Posterior cingulate gyrus (tissue), 11 donors: ENCODE measurements around the gene PLXNB2.

Experiments used
- DNase-seq, 10 donors: peaks; one replicate each; pipeline versions ENCODE4 v3.0.0 to v3.0.0-alpha.2; 2020 to 2021; ENCODE audit warnings: mixed read lengths in 3 of 10
- intact Hi-C: fragments of 100-400 bp; cut with DNase I; formaldehyde crosslinking; loops from one replicate; pipeline ENCODE4 v1.15.1; 2023

Gene PLXNB2

DNA sequence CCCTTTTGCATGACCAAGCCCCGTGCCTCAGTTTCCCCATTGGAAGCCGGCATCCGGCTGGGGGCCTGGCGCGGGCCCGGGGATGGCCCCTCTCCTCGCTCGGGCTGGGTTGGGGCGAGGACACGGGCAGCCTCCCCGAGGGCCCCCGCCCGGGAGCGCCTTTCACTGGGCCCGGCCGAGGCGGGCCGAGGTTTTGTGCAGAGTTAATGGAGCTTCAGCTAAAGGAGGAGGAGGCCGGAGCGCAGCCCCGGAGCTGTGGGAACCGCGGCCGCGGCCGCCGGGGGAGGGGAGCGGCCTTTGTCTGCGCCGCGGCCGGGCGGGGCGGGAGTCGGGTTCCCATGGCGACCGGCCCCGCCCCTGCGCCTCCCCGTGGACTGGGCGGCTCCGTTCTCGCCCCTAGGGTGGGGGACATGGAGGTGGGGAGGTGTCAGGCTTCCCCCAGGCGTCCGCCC is 35.9 kb downstream of the PLXNB2 start:
- peak in 6 of 10 donors; percentile 53 to 94 (median 63) for DNase-seq
- intact Hi-C loops, result no loop called here

GRCh38 chr22:50270666-50271394 is 36.6 kb downstream of the PLXNB2 start:
- no peak for DNase-seq
- intact Hi-C loops, result no loop called here

DNA sequence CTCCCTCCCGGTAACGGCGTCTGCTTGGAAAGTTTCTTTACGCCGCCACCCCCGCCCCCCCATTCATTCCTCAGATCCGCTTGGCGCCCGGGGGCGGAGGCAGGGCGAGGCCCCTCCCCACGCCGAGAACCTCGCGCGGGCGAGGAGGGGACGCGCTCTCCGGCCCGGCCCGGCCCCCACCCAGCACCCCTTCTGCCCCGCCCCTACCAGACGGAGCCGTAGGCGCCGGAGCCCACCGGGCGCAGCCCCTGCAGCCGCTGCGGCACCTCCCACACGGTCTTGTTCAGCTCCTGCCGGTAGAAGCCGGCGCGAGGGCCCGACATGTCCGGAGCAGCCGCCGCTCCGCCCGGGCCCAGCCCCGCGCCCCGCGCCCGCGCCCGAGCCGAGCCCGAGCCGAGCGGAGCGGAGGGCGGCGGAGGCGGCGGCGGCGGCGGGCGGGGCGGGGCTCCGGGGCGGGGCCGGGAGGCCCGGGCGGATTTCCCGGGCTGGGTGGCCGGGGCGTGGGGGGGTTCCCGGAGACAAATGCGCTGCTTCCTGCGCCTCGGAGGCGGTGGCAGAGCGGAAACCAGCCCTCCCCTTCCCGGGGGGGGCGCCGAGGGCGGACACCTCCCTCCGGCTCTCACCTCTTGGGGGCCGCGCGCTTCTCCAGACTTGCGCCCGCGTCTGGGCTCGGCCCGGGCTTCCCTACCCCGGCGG is 37.3 kb downstream of the PLXNB2 start, which contains the start of gene MAPK11:
Gene MAPK11, minus strand, starts transcription at position 411 of the 696 bp plus-strand sequence. Its CDS starts 88 bp downstream, at position 323.
- DNase-seq, result peak in 7 of 10 donors; percentile 45 to 93 (median 62)
- intact Hi-C loops, result no loop called here

DNA sequence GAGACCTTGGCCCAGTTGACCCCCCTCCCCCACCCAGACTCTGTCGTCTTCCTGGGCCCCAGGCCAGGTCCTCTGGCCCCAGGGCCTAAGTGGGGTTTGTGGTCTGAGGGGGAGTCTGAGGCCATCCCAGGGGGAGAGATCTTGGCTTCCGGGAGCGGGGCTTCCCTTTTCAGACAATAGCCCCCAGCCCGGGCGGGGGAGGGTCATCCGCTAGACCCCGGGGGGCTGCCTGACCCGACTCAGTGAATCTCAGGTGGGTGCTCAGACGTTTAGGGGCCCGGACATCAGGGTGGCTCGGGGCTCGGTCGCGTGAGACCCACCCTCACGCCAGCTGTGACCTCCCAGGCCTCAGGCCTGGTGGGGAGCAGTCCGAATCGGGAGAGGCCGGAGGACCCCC is 37.9 kb downstream of the PLXNB2 start:
- DNase-seq, result no peak
- intact Hi-C loops, result no loop called here

DNA sequence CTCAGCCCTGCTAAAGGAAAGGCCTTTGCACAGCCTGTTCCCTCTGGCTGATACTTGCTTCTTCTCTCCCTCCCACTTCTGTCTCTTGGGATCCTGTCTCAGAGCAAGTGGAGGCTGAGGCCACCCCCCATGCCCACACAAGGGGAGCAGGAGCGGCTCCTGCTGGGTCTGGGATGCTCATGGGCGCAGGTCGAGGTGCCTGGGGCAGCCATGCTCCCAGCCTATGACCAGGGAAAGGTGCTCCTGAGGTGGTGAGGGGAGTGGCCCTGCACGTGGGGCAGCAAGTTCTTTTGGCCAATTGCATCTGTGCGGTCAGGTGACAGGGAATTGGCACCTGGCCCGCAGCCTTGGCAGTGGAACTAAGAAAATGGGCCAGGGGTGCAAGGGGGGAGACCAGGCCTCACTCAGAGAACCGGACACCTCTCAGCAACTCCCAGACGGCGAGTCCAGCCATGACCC is 38.8 kb downstream of the PLXNB2 start:
- intact Hi-C loops, result no loop called here
- DNase-seq, result peak in 1 of 10 donors; percentile 82

GRCh38 chr22:50267591-50268390 is 39.7 kb downstream of the PLXNB2 start:
- peak in 6 of 10 donors; percentile 58 to 93 (median 72) for DNase-seq
- intact Hi-C loops, result no loop called here

- no peak for DNase-seq
- intact Hi-C loops, result no loop called here
Measured at GRCh38 chr22:50266994-50267393, 40.5 kb downstream of the PLXNB2 start.

DNA sequence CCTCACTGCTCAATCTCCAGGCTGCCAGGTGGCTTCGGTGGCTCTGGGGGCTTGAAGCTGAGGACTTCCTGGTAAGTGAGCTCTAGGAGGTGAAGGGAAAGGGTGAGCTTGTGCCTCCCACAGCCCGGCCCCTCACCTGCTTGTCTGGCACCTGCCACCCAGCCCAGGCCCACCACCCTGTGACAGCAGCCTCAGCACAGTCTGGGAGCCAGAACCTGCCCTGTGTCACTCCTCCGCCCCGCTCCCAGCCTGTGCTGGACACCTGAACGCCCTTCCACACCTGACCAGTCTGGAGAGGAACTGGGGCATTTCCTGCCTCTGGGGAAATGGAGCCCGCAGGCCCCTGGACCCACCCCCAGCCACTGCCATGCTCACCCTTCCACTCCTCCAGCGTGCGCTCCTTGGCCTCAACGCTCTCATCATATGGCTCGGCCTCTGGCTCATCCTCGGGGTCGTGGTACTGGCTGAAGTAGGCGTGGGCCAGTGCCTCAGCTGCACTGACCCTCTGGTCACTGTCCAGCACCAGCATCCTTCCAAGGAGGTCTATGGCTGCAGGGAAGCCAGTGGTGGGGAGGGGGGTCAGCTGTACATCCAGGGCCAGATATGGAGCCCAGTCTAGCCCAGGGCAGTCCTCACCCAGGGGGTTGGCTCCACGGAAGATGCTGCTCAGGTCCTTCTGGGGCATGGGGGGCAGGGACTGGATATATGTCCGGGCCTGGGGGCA is 42.3 kb downstream of the PLXNB2 start:
- DNase-seq, result no peak
- intact Hi-C loops, result no loop called here

- intact Hi-C loops, result no loop called here
- peak in 6 of 10 donors; percentile 65 to 95 (median 82) for DNase-seq
Measured at GRCh38 chr22:50264104-50264745, 43.2 kb downstream of the PLXNB2 start.

DNA sequence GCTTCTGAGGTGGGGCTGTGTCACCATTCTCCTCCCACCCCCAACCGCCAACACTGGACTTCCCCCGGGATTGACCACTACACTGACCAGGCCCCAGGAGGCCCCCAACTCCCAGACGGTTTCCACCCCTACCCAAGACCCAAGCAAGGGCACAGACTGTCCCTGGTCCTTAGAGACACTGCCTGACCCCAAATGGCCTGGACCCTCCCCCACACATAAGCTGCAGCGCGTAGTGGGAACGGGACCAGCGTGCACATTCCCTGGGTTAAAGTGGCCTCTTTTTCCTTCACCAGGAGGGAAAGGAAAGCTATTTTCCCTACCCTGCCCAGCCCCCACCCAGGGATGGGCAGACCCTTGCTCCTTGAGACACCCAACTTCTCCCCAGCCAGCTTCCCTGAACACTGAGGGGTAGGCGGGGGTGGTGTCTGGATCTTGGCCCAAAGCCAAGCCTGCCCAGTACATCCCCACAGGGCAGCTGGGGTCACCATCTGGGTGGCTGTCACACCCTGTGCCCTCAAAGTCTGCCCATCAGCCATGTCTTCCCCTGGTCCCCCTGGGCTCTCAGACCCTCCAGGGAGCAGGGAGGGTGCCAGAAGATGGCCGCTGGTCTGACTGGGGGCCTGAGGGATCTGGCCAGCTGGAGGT is 44.4 kb downstream of the PLXNB2 start:
- intact Hi-C loops, result no loop called here
- no peak for DNase-seq

DNA sequence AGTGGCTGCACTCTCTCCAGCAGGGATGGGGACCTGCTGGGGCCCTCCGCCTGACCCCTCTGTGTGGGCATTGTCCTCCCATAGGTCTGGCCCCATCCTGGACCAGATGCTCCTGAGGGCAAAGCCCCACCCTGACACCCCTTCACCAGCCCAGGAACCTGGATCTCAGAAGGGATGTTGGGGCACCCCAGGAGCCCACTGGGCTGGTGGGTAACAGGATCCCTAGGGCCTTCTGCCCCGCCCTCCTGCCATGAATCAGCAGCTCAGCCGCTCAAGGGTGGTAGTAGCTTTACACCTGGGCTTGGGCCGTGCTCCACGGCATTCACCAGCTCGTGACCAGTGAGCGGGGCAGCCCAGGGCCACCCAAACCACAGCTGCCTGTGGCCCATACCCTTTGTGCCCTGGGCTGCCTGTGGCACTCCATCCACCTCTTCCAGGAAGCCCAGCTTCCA is 45.0 kb downstream of the PLXNB2 start:
- intact Hi-C loops, result no loop called here

GRCh38 chr22:50261615-50262459 is 45.6 kb downstream of the PLXNB2 start, which contains the start of gene MAPK12:
Gene MAPK12, minus strand, starts transcription at chr22:50261683. Its CDS starts 174 bp downstream, at chr22:50261509.
- no peak for DNase-seq

More for the DNA sequence above, 45.0 kb downstream of the PLXNB2 start:
- DNase-seq, result no peak

GRCh38 chr22:50260801-50261614 is 46.4 kb downstream of the PLXNB2 start:
- intact Hi-C loops, result no loop called here
- DNase-seq, result peak in 9 of 10 donors; percentile 48 to 96 (median 75)

More at GRCh38 chr22:50261615-50262459, 45.6 kb downstream of the PLXNB2 start, which contains the start of gene MAPK12:
- intact Hi-C loops, result no loop called here

DNA sequence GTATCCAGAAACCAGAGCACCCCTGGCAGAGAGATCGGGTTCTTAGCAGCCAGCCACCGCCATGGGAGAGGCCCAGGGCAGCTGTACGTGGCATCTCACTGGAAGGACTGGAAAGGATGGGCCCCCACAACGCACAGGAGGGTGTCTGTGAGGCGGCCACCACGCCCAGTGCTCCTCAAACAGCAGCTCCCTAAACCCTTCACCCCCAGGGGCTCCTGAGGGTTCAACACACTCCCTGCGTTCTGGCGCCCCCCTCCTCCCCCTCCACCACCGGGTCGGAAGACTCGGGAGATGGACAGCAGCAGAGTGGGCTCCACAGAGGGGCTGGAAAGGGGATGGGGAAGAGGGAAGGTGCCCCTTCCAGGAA is 47.0 kb downstream of the PLXNB2 start:
- intact Hi-C loops, result no loop called here
- no peak for DNase-seq

DNA sequence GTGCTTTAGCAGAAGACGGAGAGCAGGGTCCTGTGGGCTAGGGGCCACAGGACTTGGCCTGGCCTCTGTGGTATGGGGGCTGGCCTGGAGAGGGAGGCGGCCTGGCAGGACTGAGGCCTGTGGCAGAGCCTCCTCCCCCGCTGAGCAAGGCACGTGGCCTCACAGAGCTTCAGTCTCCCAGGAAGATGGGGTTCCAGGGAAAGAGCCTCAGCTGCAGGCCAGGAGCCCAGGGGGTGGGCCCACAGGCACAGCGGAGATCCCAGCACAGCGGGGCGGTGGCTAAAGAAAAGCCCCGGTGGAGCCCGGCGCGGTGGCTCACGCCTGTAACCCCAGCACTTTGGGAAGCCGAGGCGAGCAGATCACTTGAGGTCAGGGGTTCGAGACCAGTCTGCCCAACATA is 48.1 kb downstream of the PLXNB2 start:
- intact Hi-C loops, result no loop called here
- no peak for DNase-seq

DNA sequence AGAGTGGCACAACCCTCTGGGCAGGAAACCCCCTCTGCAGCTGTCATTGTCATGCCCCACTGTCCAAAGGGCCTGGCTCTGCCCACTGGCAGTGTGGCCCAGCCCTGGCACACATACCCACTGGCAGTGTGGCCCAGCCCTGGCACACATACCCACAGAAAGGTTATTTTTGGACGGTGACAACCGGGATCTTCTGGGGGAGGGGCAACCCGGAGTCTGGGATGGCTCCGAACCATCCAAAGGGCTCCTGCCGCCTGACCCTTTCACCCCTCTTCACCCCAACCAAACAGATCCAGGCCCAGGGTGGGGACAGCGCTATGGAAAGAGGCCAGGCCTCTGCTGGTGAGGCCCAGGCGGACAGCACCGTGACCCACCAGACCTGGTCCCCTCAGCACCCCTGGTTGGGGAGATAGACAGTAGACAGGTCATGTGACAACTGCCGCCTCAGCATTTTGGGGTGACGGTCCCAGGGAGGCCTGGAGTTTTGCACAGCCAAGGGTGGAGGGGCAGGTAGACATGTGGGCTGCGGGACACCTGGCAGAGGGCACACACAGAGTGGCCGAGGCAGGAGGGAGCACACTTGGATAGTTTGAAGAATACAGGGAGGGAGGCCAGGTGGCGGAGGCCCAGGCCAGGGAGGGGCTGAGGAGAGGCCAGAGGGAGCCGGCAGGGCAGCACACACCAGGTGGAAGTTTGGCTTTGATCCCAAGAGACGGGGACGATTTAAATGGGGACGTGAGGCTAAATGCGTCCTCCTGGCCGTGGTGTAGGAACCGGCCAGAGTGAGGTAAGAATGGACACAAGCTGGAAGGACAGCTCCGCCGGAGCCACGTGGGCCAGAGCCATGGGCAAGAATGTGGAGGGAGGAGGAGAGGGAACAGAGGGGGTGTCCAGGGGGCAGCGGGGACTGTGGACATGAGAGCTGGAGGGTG is 48.8 kb downstream of the PLXNB2 start:
- no peak for DNase-seq
- intact Hi-C loops, result no loop called here
